Muscle layer of colon (tissue), 2 donors: Measurements from ENCODE around the gene KCNK10.

ENCODE experiments used
- H3K27ac ChIP-seq: one replicate; pipeline ENCODE4 v1.7.0; 2013; ENCODE audit warnings: low read depth, mild to moderate bottlenecking, low read length, moderate library complexity
- H3K27me3 ChIP-seq, 2 donors: one replicate each; pipeline ENCODE4 v1.7.0; 2013; ENCODE audit warnings: low read length in 2 of 2, mild to moderate bottlenecking in 2 of 2; ENCODE audit not compliant: insufficient read depth in 2 of 2, control insufficient read depth in 1 of 2
- H3K36me3 ChIP-seq: one replicate; pipeline ENCODE4 v1.7.0; 2013; ENCODE audit warnings: mild to moderate bottlenecking, low read length; ENCODE audit not compliant: insufficient read depth
- H3K4me1 ChIP-seq: one replicate; pipeline ENCODE4 v1.7.0; 2013; ENCODE audit warnings: mild to moderate bottlenecking, low read length; ENCODE audit not compliant: insufficient read depth
- H3K4me3 ChIP-seq, 2 donors: one replicate each; pipeline ENCODE4 v1.7.0; 2013; ENCODE audit warnings: low read length in 2 of 2, low read depth in 1 of 2, mild to moderate bottlenecking in 1 of 2, moderate library complexity in 1 of 2
- H3K9ac ChIP-seq: one replicate; pipeline ENCODE4 v1.7.0; 2013; ENCODE audit warnings: low read length
- H3K9me3 ChIP-seq: one replicate; pipeline ENCODE4 v1.7.0; 2013; ENCODE audit warnings: mild to moderate bottlenecking, low read length
- donor health status: abdominal sarcoma.
- donor health status: Adenocarcinoma of cecum.

Gene KCNK10

DNA sequence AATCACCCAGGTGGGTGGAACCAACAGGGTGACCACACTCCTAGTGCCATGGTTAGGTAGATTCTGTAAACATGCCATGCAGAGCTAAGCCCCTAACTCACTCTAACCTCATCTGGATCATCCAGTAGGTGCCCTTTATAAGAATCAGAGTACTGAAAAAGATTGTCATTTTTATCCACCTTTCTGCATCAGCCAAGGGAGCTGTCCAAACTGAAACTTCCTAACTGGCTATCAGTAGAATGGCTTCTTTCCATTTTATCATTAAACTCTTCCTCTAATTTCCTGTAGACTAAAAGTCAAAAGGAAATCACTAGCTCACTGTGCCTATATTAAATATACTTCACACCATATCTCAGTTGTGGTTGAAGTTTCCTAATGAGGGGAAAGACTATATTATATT, 6.5 kb downstream of the KCNK10 start:
- H3K9ac ChIP-seq = no peak overlapping the region

DNA sequence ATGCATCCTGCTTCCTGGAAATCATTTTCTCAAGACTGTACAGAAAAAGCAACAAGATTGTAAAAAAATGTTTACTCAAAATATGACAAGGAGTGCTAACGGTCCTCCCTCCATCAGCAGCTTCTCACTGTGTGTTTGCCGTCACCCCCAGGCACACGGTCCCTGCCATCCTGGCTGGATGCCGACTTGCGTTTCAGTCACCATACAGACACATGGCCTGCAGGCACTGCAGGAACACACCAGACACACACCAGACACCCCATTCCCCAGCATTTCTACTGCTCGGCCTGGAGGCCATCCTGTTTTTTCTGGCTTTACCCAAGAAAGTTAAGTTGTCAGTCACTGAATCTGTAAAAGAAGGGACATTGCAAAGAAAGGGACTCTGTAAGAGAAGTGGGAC, 10.8 kb downstream of the KCNK10 start:
- H3K4me3 ChIP-seq = no peak overlapping the region
- no peaks in the 10 kb centered on the region for H3K4me1 ChIP-seq
- no peaks in the 10 kb centered on the region for H3K36me3 ChIP-seq
- no peak overlapping the region for H3K27ac ChIP-seq
- H3K9me3 ChIP-seq = no peaks in the 10 kb centered on the region
- no peaks in the 10 kb centered on the region for H3K27me3 ChIP-seq
- no peak overlapping the region for H3K9ac ChIP-seq

More for the DNA sequence above, 6.5 kb downstream of the KCNK10 start:
- H3K4me1 ChIP-seq = no peaks in the 10 kb centered on the region
- no peak overlapping the region for H3K4me3 ChIP-seq
- H3K9me3 ChIP-seq = no peaks in the 10 kb centered on the region
- H3K36me3 ChIP-seq = no peaks in the 10 kb centered on the region
- peaks cover 0 to 2% of the 10 kb centered on the region in 2 donors for H3K27me3 ChIP-seq
- no peak overlapping the region for H3K27ac ChIP-seq

DNA sequence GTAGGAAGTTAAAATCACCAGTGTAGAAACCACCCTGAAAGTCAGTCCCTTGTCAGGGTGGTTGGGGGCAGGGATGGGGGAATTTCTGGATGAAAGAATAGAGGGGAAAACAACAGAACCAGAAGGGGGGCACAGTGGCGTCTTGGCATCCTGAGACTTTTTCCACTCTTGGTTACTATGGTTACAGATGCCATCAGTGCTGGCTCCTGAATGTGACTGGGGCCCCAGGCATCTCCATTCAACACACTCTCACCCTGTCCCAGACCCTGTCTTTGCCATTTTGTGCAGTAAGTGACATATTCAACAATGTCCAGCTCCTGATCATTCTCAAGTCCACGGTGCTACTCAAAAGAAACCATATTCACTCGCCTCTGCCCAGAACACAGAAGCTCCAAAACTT, 11.3 kb downstream of the KCNK10 start:
- no peaks in the 10 kb centered on the region for H3K9me3 ChIP-seq
- no peak overlapping the region for H3K27ac ChIP-seq
- no peak overlapping the region for H3K9ac ChIP-seq
- no peaks in the 10 kb centered on the region for H3K4me1 ChIP-seq
- no peak overlapping the region for H3K4me3 ChIP-seq
- H3K36me3 ChIP-seq = no peaks in the 10 kb centered on the region
- no peaks in the 10 kb centered on the region for H3K27me3 ChIP-seq

DNA sequence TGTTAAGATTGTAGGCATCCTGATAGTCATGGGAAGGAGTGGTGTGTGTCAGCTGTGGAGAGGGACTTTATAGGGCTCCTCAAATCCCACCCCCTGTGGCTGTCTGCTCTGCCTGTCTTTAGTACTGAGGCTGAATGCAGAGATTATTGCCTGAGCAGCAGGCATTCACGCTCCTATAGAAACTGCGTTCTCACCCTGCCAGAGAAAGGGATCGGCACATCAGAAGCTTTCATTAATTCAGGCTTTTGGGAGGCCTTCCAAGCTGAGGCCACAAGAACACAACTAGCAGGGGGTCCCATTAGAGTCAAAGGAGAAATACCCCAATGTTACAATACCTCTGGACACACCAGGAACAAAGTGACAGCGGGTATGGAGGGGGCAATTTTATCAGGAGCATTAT, 12.6 kb downstream of the KCNK10 start:
- no peaks in the 10 kb centered on the region for H3K27me3 ChIP-seq
- no peaks in the 10 kb centered on the region for H3K9me3 ChIP-seq
- H3K36me3 ChIP-seq = no peaks in the 10 kb centered on the region
- H3K4me1 ChIP-seq = no peaks in the 10 kb centered on the region
- no peak overlapping the region for H3K4me3 ChIP-seq
- H3K27ac ChIP-seq = no peak overlapping the region
- no peak overlapping the region for H3K9ac ChIP-seq

DNA sequence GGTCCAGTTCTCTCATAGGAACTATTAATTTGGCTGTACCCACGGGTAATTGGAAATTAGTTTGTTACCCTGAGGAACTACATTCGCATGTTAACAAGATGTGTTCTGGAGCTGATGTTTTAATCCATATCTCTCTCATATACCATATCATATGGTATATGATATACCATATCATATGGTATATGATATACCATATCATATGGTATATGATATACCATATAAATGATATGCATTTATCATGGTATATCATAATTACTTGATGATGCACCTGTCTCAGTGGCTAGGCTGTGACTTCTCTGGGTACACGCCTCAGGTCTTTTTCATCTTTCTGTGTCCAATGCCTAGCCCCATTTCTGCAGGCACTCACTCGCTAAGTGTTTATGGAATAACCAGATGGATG, 13.0 kb downstream of the KCNK10 start:
- H3K9ac ChIP-seq = no peak overlapping the region
- H3K4me1 ChIP-seq = no peaks in the 10 kb centered on the region
- H3K36me3 ChIP-seq = no peaks in the 10 kb centered on the region
- H3K9me3 ChIP-seq = no peaks in the 10 kb centered on the region
- H3K27me3 ChIP-seq = no peaks in the 10 kb centered on the region
- H3K4me3 ChIP-seq = no peak overlapping the region
- no peak overlapping the region for H3K27ac ChIP-seq

DNA sequence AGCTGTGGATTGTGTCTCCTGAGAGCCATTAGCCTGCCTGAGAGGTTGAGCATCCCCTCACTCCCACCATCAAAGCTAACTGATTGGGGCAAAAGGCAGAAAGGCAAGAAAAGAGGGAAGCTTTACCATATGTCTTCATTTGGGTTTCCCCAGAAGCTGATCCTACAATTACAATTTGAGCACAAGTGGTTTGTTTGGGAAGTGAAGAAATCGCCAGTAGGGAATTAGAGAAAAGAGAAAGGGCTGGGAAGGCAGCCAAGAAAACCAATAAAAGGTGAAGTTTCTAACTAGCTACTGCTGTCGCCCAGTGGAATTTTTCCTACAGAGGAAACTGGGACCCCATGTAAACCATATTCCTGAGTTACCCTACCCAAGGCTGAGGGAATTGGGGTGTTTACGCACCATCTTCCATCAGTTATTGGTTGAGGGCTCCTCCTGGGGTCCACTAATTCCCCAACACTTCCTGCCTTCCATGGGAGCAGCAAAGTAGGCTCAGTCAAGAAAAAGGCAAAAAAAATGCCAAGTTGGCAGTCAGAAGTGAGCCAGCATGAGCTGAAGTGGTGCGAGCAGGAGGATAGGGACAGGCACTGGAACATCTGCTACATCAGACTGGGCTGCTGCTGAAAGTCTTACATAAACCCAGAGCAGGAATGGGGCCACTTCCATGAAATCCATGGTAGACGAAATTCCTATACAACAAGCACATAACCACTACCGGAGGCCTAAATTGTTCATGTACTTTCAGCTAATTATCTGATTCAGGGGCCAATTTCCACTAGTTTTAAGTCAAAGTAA, 17.3 kb downstream of the KCNK10 start:
- H3K27ac ChIP-seq = no peak overlapping the region
- no peak overlapping the region for H3K9ac ChIP-seq
- no peaks in the 10 kb centered on the region for H3K36me3 ChIP-seq
- no peaks in the 10 kb centered on the region for H3K27me3 ChIP-seq
- no peaks in the 10 kb centered on the region for H3K4me1 ChIP-seq
- H3K9me3 ChIP-seq = no peaks in the 10 kb centered on the region
- no peak overlapping the region for H3K4me3 ChIP-seq

DNA sequence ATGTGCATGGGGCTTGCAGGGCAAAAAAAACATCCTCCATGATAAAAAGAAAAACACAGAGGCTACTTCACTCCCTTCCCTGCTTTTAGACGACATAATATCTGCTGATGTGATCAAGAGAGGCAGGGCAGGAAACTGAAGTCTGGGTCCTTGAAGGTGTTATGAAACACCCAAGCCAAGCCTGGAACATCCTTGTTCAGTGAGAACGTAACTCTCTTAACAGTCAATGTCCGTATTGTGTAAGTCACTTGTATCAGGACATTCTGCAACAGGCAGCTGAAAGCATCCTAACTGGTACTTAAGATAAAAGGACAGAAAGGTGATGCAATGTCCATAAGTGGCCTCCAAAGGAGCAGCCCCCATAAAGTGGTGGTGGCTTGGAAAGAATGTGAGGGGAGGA, 20.0 kb downstream of the KCNK10 start:
- Histone ChIP-seq H3K36me3 (no peaks in the 10 kb centered on the region), H3K9ac (no peak overlapping the region)

DNA sequence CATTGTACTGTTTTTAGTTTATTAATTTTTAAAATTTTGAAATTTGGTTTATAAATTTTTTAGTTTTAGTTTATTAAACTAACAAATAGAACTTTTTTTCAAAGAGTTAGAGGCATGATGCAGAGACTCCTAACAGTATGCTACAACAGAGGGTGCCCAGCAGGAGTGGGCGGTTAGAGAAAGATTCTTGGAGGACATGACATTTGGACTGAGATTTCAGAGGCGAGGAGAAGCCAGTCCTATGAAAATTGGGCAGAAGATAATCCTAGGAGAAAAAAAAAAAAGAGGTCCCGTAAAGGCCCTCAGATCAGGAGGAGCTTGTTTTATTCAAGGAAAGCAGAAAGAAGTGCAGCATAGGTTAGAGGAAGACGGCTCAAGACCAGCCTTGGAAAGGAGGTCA, 21.7 kb downstream of the KCNK10 start:
- Histone ChIP-seq H3K36me3 (no peaks in the 10 kb centered on the region), H3K4me1 (no peaks in the 10 kb centered on the region), H3K27me3 (no peaks in the 10 kb centered on the region), H3K27ac (no peak overlapping the region), H3K4me3 (no peak overlapping the region), H3K9me3 (no peaks in the 10 kb centered on the region), H3K9ac (no peak overlapping the region)

More for the DNA sequence above, 20.0 kb downstream of the KCNK10 start:
- H3K9me3 ChIP-seq = no peaks in the 10 kb centered on the region
- no peaks in the 10 kb centered on the region for H3K27me3 ChIP-seq
- H3K27ac ChIP-seq = no peak overlapping the region
- no peak overlapping the region for H3K4me3 ChIP-seq
- no peaks in the 10 kb centered on the region for H3K4me1 ChIP-seq

DNA sequence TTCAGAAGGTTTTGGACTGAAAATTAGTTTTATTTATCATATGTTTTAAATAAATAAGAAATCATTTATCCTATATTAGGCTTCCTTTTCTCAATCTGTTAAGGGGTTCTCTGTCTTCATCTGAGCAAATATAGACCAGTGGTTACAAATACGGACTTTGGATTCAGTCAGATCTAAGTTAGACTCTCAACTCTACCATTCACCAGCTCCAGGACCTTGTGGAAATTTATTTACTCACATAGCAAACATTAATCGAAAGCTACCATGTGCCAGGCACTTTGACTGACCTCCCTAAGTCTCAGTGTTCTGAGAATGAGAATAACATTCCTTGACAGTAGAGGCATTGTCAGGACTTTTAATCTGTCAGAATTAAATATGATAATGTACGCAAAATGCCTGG, 22.3 kb downstream of the KCNK10 start:
- no peaks in the 10 kb centered on the region for H3K36me3 ChIP-seq
- no peak overlapping the region for H3K9ac ChIP-seq
- no peaks in the 10 kb centered on the region for H3K4me1 ChIP-seq
- H3K27me3 ChIP-seq = no peaks in the 10 kb centered on the region
- no peak overlapping the region for H3K27ac ChIP-seq
- no peak overlapping the region for H3K4me3 ChIP-seq
- H3K9me3 ChIP-seq = no peaks in the 10 kb centered on the region

DNA sequence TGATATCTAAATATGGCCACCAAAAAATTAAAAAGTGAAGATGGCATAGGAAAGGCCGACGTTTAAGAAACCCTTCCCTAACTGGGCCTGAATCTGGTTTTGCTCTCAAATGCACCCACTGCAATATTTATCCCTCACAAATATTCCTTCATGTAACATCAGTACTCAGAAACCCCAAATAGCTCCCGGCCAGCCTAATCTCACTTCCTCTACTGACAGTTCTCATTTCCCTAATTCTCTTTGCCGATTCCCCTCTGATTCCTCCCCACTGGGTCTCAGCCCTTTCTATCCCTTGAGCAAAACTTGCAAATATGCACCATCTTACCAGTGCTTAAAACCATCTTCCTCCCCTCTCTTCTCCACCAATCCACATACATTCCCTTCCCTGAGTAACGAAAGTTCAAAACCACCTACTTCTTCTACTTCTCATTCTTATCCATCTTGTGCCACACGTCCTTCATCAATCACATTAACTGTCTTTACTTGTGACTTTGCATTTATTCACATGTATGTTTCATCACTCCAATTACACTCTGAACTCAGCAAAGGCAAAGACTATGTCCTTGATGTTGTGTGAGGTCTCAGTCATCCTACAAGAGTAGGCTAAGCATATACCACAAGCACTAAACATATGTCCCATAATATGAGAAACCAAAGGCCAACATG, 23.1 kb downstream of the KCNK10 start:
- H3K36me3 ChIP-seq = no peaks in the 10 kb centered on the region

DNA sequence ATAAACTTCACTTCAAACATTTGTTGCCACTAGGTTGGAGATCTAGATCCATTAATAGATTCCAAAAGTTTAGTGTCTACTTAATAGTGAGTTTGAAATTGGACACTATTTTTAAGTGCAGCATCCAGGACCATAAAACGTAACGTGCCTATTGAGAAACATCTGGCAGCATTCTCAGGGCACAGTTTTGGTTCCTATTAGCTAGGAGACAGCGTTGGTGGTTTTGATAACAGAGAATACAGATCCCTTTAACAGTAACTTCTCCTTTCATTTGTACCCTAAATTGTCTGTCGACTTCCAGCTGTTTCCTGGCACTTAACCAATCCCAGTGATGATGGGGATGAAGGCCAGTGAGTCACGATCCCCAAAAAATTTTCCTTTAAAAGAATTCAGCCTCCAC, 25.8 kb downstream of the KCNK10 start:
- H3K9ac ChIP-seq = no peak overlapping the region
- H3K4me3 ChIP-seq = no peak overlapping the region
- H3K27ac ChIP-seq = no peak overlapping the region
- H3K27me3 ChIP-seq = no peaks in the 10 kb centered on the region
- H3K9me3 ChIP-seq = no peaks in the 10 kb centered on the region
- no peaks in the 10 kb centered on the region for H3K4me1 ChIP-seq
- no peaks in the 10 kb centered on the region for H3K36me3 ChIP-seq

More for the DNA sequence above, 23.1 kb downstream of the KCNK10 start:
- no peaks in the 10 kb centered on the region for H3K9me3 ChIP-seq
- no peak overlapping the region for H3K9ac ChIP-seq
- no peaks in the 10 kb centered on the region for H3K27me3 ChIP-seq
- no peak overlapping the region for H3K27ac ChIP-seq
- no peak overlapping the region for H3K4me3 ChIP-seq
- H3K4me1 ChIP-seq = no peaks in the 10 kb centered on the region

DNA sequence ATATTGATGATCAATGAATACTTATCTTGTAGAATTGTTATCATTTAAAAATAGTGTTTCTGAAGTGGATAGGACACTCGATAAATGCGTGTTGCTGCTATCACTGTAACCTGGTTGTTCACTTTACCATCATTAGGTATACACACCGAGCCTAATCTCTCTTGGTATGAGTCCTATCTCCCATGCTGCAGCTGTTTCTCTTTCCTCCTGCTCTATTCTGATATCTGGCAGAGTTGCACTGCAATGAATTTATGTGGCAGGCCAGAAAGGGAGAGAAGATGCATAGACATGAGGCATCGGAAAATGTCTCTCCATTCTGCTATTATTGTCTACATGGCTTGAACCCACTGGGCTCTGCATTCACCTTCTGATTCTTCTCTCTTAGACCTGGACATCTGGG, 26.7 kb downstream of the KCNK10 start:
- Histone ChIP-seq H3K27ac (no peak overlapping the region), H3K27me3 (no peaks in the 10 kb centered on the region), H3K4me1 (no peaks in the 10 kb centered on the region), H3K9ac (no peak overlapping the region), H3K4me3 (no peak overlapping the region), H3K9me3 (no peaks in the 10 kb centered on the region), H3K36me3 (no peaks in the 10 kb centered on the region)
